GM12865 (cell line): ENCODE results near the gene SLC22A5.

ENCODE experiments used
- DNase-seq: peaks from one replicate; pipeline ENCODE4 v3.0.0; 2010; ENCODE audit warnings: low read depth
- H3K4me3 ChIP-seq: 2 replicates; pipeline ENCODE4 v1.5.1; 2011; ENCODE audit warnings: mild to moderate bottlenecking, low read depth, low read length, control low read depth
- CTCF ChIP-seq: IDR thresholded peaks from 2 replicates; pipeline ENCODE4 v1.5.1; 2011; ENCODE audit warnings: low read length, control low read depth, low read depth, inconsistent platforms; ENCODE audit not compliant: insufficient read depth; ENCODE audit errors: missing control alignments

The SLC22A5 gene

GRCh38 chr5:132391247-132391646 is 21.7 kb downstream of the SLC22A5 start:
- no peak overlapping the region for H3K4me3 ChIP-seq
- no peak for TF ChIP-seq CTCF
- no peak for DNase-seq

- DNase-seq, result no peak
- no peak for TF ChIP-seq CTCF
- H3K4me3 ChIP-seq, result no peak overlapping the region
Measured at GRCh38 chr5:132391870-132392269, 22.4 kb downstream of the SLC22A5 start.

GRCh38 chr5:132392411-132392810 is 22.9 kb downstream of the SLC22A5 start:
- no peak for DNase-seq
- H3K4me3 ChIP-seq, result no peak overlapping the region
- no peak for TF ChIP-seq CTCF

- no peak overlapping the region for H3K4me3 ChIP-seq
- no peak for DNase-seq
- TF ChIP-seq CTCF, result no peak
Measured at GRCh38 chr5:132392978-132393825, 23.7 kb downstream of the SLC22A5 start.

GRCh38 chr5:132394667-132395259 is 25.3 kb downstream of the SLC22A5 start:
- H3K4me3 ChIP-seq, result no peak overlapping the region
- DNase-seq, result peak; percentile 64
- no peak for TF ChIP-seq CTCF

GRCh38 chr5:132396589-132397031 is 27.1 kb downstream of the SLC22A5 start:
- no peak overlapping the region for H3K4me3 ChIP-seq
- DNase-seq, result no peak
- no peak for TF ChIP-seq CTCF
